Measurements from ENCODE around the gene PRKCH. TPM values are rescaled to one million over a fixed set of nuclear protein-coding genes. Genes with fewer than 3 reads are reported as not detected.
A peak's percentile ranks its signal among the peaks of the same experiment; 100 is the strongest.

The PRKCH gene
- total RNA-seq, 4 donors from 2014 or later, result 34.5 to 51.3 (median 45.0) TPM

DNA sequence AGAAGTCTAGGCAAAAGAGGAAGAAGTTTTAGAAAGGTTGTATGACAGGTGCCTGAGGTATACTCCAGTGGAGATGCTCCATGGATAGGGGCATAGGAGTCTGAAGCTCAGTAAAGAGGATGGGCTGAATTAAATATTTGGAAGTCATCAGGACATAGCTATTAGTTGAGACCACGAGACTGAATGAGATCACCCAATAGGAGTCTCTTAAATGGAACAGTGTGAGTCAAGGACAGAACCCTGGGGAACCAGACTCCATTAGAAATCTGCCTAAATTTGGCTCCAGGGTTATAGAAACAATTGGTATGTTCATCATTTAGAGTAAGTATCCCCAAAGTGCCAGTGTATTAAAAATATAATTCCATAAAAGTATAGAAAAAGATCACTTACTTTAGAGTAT is 172.6 kb downstream of the PRKCH start:
- 74 to 89% methylated on average over 1 of the region's 1 CpG for WGBS, 2 donors
- no peaks in the 10 kb centered on the region for H3K9me3 ChIP-seq
- no peak overlapping the region for H3K4me3 ChIP-seq
- H3K36me3 ChIP-seq, result peaks cover 0 to 58% (median 0%) of the 10 kb centered on the region in 3 donors
- peaks cover 8 to 45% (median 26%) of the 10 kb centered on the region in 3 donors for H3K4me1 ChIP-seq
- TF ChIP-seq POLR2A (IDR thresholded peaks at IDR 0.05), result no peak
- TF ChIP-seq, protein P1, sequence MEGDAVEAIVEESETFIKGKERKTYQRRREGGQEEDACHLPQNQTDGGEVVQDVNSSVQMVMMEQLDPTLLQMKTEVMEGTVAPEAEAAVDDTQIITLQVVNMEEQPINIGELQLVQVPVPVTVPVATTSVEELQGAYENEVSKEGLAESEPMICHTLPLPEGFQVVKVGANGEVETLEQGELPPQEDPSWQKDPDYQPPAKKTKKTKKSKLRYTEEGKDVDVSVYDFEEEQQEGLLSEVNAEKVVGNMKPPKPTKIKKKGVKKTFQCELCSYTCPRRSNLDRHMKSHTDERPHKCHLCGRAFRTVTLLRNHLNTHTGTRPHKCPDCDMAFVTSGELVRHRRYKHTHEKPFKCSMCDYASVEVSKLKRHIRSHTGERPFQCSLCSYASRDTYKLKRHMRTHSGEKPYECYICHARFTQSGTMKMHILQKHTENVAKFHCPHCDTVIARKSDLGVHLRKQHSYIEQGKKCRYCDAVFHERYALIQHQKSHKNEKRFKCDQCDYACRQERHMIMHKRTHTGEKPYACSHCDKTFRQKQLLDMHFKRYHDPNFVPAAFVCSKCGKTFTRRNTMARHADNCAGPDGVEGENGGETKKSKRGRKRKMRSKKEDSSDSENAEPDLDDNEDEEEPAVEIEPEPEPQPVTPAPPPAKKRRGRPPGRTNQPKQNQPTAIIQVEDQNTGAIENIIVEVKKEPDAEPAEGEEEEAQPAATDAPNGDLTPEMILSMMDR (IDR thresholded peaks at IDR 0.05), result no peak
- intact Hi-C loops (cut with DNase I), result no loop called here
- DNase-seq, result no peak
- H3K27me3 ChIP-seq, result no peaks in the 10 kb centered on the region
- no peak overlapping the region for H3K27ac ChIP-seq

DNA sequence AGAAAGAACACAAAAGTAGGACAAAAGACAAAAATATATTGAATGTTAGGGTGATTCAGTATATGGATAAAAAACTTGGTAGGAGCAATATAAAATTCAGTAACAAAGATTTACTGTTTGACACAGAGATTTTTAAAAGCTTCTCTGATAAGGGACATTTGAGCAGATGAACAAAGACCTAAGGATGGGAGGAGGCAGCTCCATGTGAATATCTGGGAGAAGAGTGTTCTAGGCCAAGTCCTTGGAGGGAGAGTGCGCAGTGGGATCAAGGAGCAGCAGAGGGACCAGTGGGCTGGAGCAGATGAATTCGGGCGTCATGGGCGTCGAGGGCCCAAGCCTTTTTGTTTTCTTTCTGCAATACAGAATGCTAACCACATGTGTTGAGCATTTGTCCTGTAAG is 174.4 kb downstream of the PRKCH start:
- intact Hi-C loops (cut with DNase I), result no loop called here
- WGBS, 2 donors, result 97 to 99% methylated on average over 5 of the region's 5 CpGs
- Histone ChIP-seq H3K9me3 (no peaks in the 10 kb centered on the region), H3K4me3 (no peak overlapping the region), H3K27me3 (no peaks in the 10 kb centered on the region), H3K36me3 (peaks cover 0 to 40% (median 0%) of the 10 kb centered on the region in 3 donors), H3K4me1 (peaks cover 25 to 45% (median 31%) of the 10 kb centered on the region in 3 donors), H3K27ac (no peak overlapping the region)
- TF ChIP-seq POLR2A (IDR thresholded peaks at IDR 0.05), result no peak
- TF ChIP-seq, protein P1 (IDR thresholded peaks at IDR 0.05), result no peak
- DNase-seq, result no peak

- no peak for TF ChIP-seq POLR2A (IDR thresholded peaks at IDR 0.05)
- TF ChIP-seq, protein P1 (IDR thresholded peaks at IDR 0.05), result no peak
- H3K27ac ChIP-seq, result peak overlapping the region; percentile 56 to 81 (median 63)
- peaks cover 37 to 56% (median 44%) of the 10 kb centered on the region in 3 donors for H3K4me1 ChIP-seq
- H3K9me3 ChIP-seq, result no peaks in the 10 kb centered on the region
- DNase-seq, result no peak
- intact Hi-C loops (cut with DNase I), result no loop called here
- H3K27me3 ChIP-seq, result no peaks in the 10 kb centered on the region
- H3K36me3 ChIP-seq, result peaks cover 0 to 17% (median 0%) of the 10 kb centered on the region in 3 donors
- H3K4me3 ChIP-seq, result no peak overlapping the region
- 20 to 45% methylated on average over 2 to 3 of the region's 3 CpGs for WGBS, 2 donors
These were observed 176.9 kb downstream of the PRKCH start for GRCh38 chr14:61498303-61498702.

- TF ChIP-seq POLR2A (IDR thresholded peaks at IDR 0.05), result no peak
- TF ChIP-seq, protein P1 (IDR thresholded peaks at IDR 0.05), result no peak
- H3K9me3 ChIP-seq, result no peaks in the 10 kb centered on the region
- intact Hi-C loops (cut with DNase I), result no loop called here
- no peaks in the 10 kb centered on the region for H3K27me3 ChIP-seq
- H3K36me3 ChIP-seq, result peaks cover 0 to 12% (median 0%) of the 10 kb centered on the region in 3 donors
- H3K4me1 ChIP-seq, result peaks cover 37 to 61% (median 45%) of the 10 kb centered on the region in 3 donors
- WGBS, 2 donors, result 0 to 16% methylated on average over 5 to 6 of the region's 6 CpGs
- H3K27ac ChIP-seq, result peak overlapping the region; percentile 56 to 81 (median 63)
- DNase-seq, result no peak
- no peak overlapping the region for H3K4me3 ChIP-seq
These were observed 177.4 kb downstream of the PRKCH start for GRCh38 chr14:61498811-61499210.

DNA sequence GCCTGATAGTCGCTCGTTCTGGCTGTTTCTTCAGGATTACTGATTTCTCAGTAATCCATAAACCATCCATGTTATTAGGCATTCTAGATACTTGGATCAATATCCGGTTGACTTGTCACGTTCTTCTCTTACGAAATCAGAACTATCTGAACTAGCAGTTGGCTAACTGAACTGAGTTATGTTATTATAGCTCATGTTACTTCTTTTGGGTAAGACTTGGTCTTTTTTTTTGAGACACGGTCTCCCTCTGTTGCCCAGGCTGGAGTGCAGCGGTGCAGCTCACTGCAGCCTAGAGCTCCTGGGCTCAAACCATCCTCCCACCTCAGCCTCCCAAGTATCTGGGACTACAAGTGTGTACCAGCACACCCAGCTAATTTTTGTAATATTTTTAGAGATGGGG is 178.6 kb downstream of the PRKCH start:
- no peak for TF ChIP-seq POLR2A (IDR thresholded peaks at IDR 0.05)
- TF ChIP-seq, protein P1 (IDR thresholded peaks at IDR 0.05), result no peak
- Histone ChIP-seq H3K27ac (peak overlapping the region in 2 of 4 donors; percentile 60 to 81), H3K4me1 (peaks cover 42 to 72% (median 54%) of the 10 kb centered on the region in 3 donors), H3K27me3 (no peaks in the 10 kb centered on the region), H3K9me3 (no peaks in the 10 kb centered on the region), H3K4me3 (no peak overlapping the region), H3K36me3 (peaks cover 0 to 11% (median 0%) of the 10 kb centered on the region in 3 donors)
- DNase-seq, result no peak
- 58 to 86% methylated on average over 7 of the region's 7 CpGs for WGBS, 2 donors
- intact Hi-C loops (cut with DNase I), result no loop called here

Data from esophagus squamous epithelium (tissue), 5 donors.